Measurements from ENCODE around the gene PIGN.
A peak's percentile ranks its signal among the peaks of the same experiment; 100 is the strongest.

The PIGN gene

GRCh38 chr18:62009521-62009920 is 177.3 kb downstream of the PIGN start:
- H3K9ac ChIP-seq (ENCODE audit: low read depth, low read length): no peak overlapping the region
- no peak overlapping the region for H3K27ac ChIP-seq (ENCODE audit: low read depth, low read length)
- no peaks in the 10 kb centered on the region for H3K4me1 ChIP-seq (ENCODE audit: control insufficient read depth, insufficient read depth, low read length)
- no peaks in the 10 kb centered on the region for H3K36me3 ChIP-seq (ENCODE audit: control insufficient read depth, insufficient read depth, low read length)
- H3K4me3 ChIP-seq (ENCODE audit: low read depth, low read length): no peak overlapping the region
- no peaks in the 10 kb centered on the region for H3K27me3 ChIP-seq (ENCODE audit: control insufficient read depth, insufficient read depth, low read length)
- H3K9me3 ChIP-seq (ENCODE audit: control insufficient read depth, insufficient read depth, low read length): peaks cover 12% of the 10 kb centered on the region

- Histone ChIP-seq H3K9ac (ENCODE audit: low read depth, low read length) (no peak overlapping the region; the same call in 1 of the 2 replicates), H3K27me3 (ENCODE audit: control insufficient read depth, insufficient read depth, low read length) (no peaks in the 10 kb centered on the region), H3K36me3 (ENCODE audit: control insufficient read depth, insufficient read depth, low read length) (no peaks in the 10 kb centered on the region), H3K4me1 (ENCODE audit: control insufficient read depth, insufficient read depth, low read length) (peaks cover 16% of the 10 kb centered on the region), H3K9me3 (ENCODE audit: control insufficient read depth, insufficient read depth, low read length) (peaks cover 53% of the 10 kb centered on the region), H3K4me3 (ENCODE audit: low read depth, low read length) (peak overlapping the region; percentile 11; the same call in 1 of the 2 replicates), H3K27ac (ENCODE audit: low read depth, low read length) (peak overlapping the region; percentile 90)
These were observed 185.5 kb downstream of the PIGN start for GRCh38 chr18:62001396-62001795.

- H3K4me3 ChIP-seq (ENCODE audit: low read depth, low read length): no peak overlapping the region
- H3K27me3 ChIP-seq (ENCODE audit: control insufficient read depth, insufficient read depth, low read length): no peaks in the 10 kb centered on the region
- peak overlapping the region; percentile 50 for H3K27ac ChIP-seq (ENCODE audit: low read depth, low read length)
- peaks cover 41% of the 10 kb centered on the region for H3K9me3 ChIP-seq (ENCODE audit: control insufficient read depth, insufficient read depth, low read length)
- H3K4me1 ChIP-seq (ENCODE audit: control insufficient read depth, insufficient read depth, low read length): peaks cover 16% of the 10 kb centered on the region
- H3K36me3 ChIP-seq (ENCODE audit: control insufficient read depth, insufficient read depth, low read length): no peaks in the 10 kb centered on the region
- H3K9ac ChIP-seq (ENCODE audit: low read depth, low read length): no peak overlapping the region
These were observed 187.9 kb downstream of the PIGN start for GRCh38 chr18:61998957-61999356.

GRCh38 chr18:61998335-61998734 is 188.5 kb downstream of the PIGN start:
- Histone ChIP-seq H3K9ac (ENCODE audit: low read depth, low read length) (no peak overlapping the region), H3K9me3 (ENCODE audit: control insufficient read depth, insufficient read depth, low read length) (peaks cover 38% of the 10 kb centered on the region), H3K36me3 (ENCODE audit: control insufficient read depth, insufficient read depth, low read length) (no peaks in the 10 kb centered on the region), H3K27ac (ENCODE audit: low read depth, low read length) (peak overlapping the region; percentile 7), H3K4me1 (ENCODE audit: control insufficient read depth, insufficient read depth, low read length) (peaks cover 16% of the 10 kb centered on the region), H3K27me3 (ENCODE audit: control insufficient read depth, insufficient read depth, low read length) (no peaks in the 10 kb centered on the region), H3K4me3 (ENCODE audit: low read depth, low read length) (no peak overlapping the region)

GRCh38 chr18:61995618-61996017 is 191.2 kb downstream of the PIGN start:
- Histone ChIP-seq H3K4me3 (ENCODE audit: low read depth, low read length) (no peak overlapping the region), H3K27me3 (ENCODE audit: control insufficient read depth, insufficient read depth, low read length) (no peaks in the 10 kb centered on the region), H3K9me3 (ENCODE audit: control insufficient read depth, insufficient read depth, low read length) (peaks cover 14% of the 10 kb centered on the region), H3K4me1 (ENCODE audit: control insufficient read depth, insufficient read depth, low read length) (peaks cover 14% of the 10 kb centered on the region), H3K27ac (ENCODE audit: low read depth, low read length) (no peak overlapping the region), H3K36me3 (ENCODE audit: control insufficient read depth, insufficient read depth, low read length) (no peaks in the 10 kb centered on the region), H3K9ac (ENCODE audit: low read depth, low read length) (no peak overlapping the region)

- Histone ChIP-seq H3K27me3 (ENCODE audit: control insufficient read depth, insufficient read depth, low read length) (no peaks in the 10 kb centered on the region), H3K9ac (ENCODE audit: low read depth, low read length) (no peak overlapping the region), H3K27ac (ENCODE audit: low read depth, low read length) (no peak overlapping the region), H3K36me3 (ENCODE audit: control insufficient read depth, insufficient read depth, low read length) (no peaks in the 10 kb centered on the region), H3K4me1 (ENCODE audit: control insufficient read depth, insufficient read depth, low read length) (peaks cover 13% of the 10 kb centered on the region), H3K4me3 (ENCODE audit: low read depth, low read length) (no peak overlapping the region), H3K9me3 (ENCODE audit: control insufficient read depth, insufficient read depth, low read length) (no peaks in the 10 kb centered on the region)
These were observed 193.0 kb downstream of the PIGN start for GRCh38 chr18:61993831-61994230.

GRCh38 chr18:61992923-61993322 is 193.9 kb downstream of the PIGN start:
- Histone ChIP-seq H3K36me3 (ENCODE audit: control insufficient read depth, insufficient read depth, low read length) (no peaks in the 10 kb centered on the region), H3K9ac (ENCODE audit: low read depth, low read length) (no peak overlapping the region), H3K9me3 (ENCODE audit: control insufficient read depth, insufficient read depth, low read length) (no peaks in the 10 kb centered on the region), H3K4me3 (ENCODE audit: low read depth, low read length) (no peak overlapping the region), H3K4me1 (ENCODE audit: control insufficient read depth, insufficient read depth, low read length) (peaks cover 11% of the 10 kb centered on the region), H3K27me3 (ENCODE audit: control insufficient read depth, insufficient read depth, low read length) (no peaks in the 10 kb centered on the region), H3K27ac (ENCODE audit: low read depth, low read length) (peak overlapping the region; percentile 62)

GRCh38 chr18:61992285-61992684 is 194.6 kb downstream of the PIGN start:
- Histone ChIP-seq H3K4me3 (ENCODE audit: low read depth, low read length) (no peak overlapping the region), H3K27ac (ENCODE audit: low read depth, low read length) (peak overlapping the region; percentile 62), H3K36me3 (ENCODE audit: control insufficient read depth, insufficient read depth, low read length) (no peaks in the 10 kb centered on the region), H3K4me1 (ENCODE audit: control insufficient read depth, insufficient read depth, low read length) (peaks cover 10% of the 10 kb centered on the region), H3K27me3 (ENCODE audit: control insufficient read depth, insufficient read depth, low read length) (no peaks in the 10 kb centered on the region), H3K9ac (ENCODE audit: low read depth, low read length) (no peak overlapping the region), H3K9me3 (ENCODE audit: control insufficient read depth, insufficient read depth, low read length) (no peaks in the 10 kb centered on the region)

GRCh38 chr18:61991836-61992235 is 195.0 kb downstream of the PIGN start:
- Histone ChIP-seq H3K27me3 (ENCODE audit: control insufficient read depth, insufficient read depth, low read length) (no peaks in the 10 kb centered on the region), H3K9me3 (ENCODE audit: control insufficient read depth, insufficient read depth, low read length) (no peaks in the 10 kb centered on the region), H3K4me1 (ENCODE audit: control insufficient read depth, insufficient read depth, low read length) (peaks cover 5% of the 10 kb centered on the region), H3K9ac (ENCODE audit: low read depth, low read length) (no peak overlapping the region), H3K36me3 (ENCODE audit: control insufficient read depth, insufficient read depth, low read length) (no peaks in the 10 kb centered on the region), H3K27ac (ENCODE audit: low read depth, low read length) (no peak overlapping the region), H3K4me3 (ENCODE audit: low read depth, low read length) (no peak overlapping the region)

GRCh38 chr18:61991201-61991600 is 195.7 kb downstream of the PIGN start:
- 0 out of 2 replicates have a peak, but pooled peaks cover 2% of the 10 kb centered on the region for H3K4me1 ChIP-seq (ENCODE audit: control insufficient read depth, insufficient read depth, low read length)
- no peak overlapping the region for H3K9ac ChIP-seq (ENCODE audit: low read depth, low read length)
- no peaks in the 10 kb centered on the region for H3K36me3 ChIP-seq (ENCODE audit: control insufficient read depth, insufficient read depth, low read length)
- no peaks in the 10 kb centered on the region for H3K27me3 ChIP-seq (ENCODE audit: control insufficient read depth, insufficient read depth, low read length)
- H3K9me3 ChIP-seq (ENCODE audit: control insufficient read depth, insufficient read depth, low read length): no peaks in the 10 kb centered on the region
- no peak overlapping the region for H3K4me3 ChIP-seq (ENCODE audit: low read depth, low read length)
- H3K27ac ChIP-seq (ENCODE audit: low read depth, low read length): no peak overlapping the region

Data from HUES48 (cell line).